HCT116 (cell line): Measurements from ENCODE around the gene BRMS1L. TPM values are rescaled to one million over a fixed set of nuclear protein-coding genes. Genes with fewer than 3 reads are reported as not detected.
A peak's percentile ranks its signal among the peaks of the same experiment; 100 is the strongest.

Experiments
- ATAC-seq: fragments of 200-7000 bp; cut with Tn5 transposase; 2 replicates; pipeline ENCODE4 v1.9.1; 2020; ENCODE audit warnings: mild to moderate bottlenecking, moderate library complexity
- BruUV-seq: library from RNA; stranded (reverse); fragments of 400-500 nt; replicated peaks from 2 replicates; lab custom pipeline; 2021; lab: Mats Ljungman, UMichigan
- CTCF ChIA-PET: fragments of 300-600 bp; sonication (Branson Sonifier 250); formaldehyde crosslinking; loops from one replicate; lab custom pipeline; 2021; ENCODE audit warnings: antibody characterized with exemption; lab: Charles Lee
- POLR2A ChIA-PET: fragments of 300-600, 350-600 bp; sonication (Branson Sonifier 250); formaldehyde crosslinking; loops from one replicate; lab custom pipeline; 2021; ENCODE audit warnings: antibody characterized with exemption; lab: Charles Lee
- RAD21 ChIA-PET, 2 experiments: fragments of 300-600 bp; sonication (Branson Sonifier 250); formaldehyde crosslinking; loops; one replicate each; lab custom pipeline; 2023; ENCODE audit warnings: low total read pairs in 2 of 2; ENCODE audit not compliant: uncharacterized antibody in 2 of 2, unreplicated experiment in 2 of 2, low non-redundant PET in 1 of 2; lab: Charles Lee
- DNase-seq: peaks from one replicate; pipeline ENCODE4 v3.0.0-alpha.2; 2010; ENCODE audit warnings: low read depth, low spot score
- H2AFZ ChIP-seq: fragments of 200-600 bp; shearing (Covaris generic), sonication (generic); 2 replicates; pipeline ENCODE4 v1.6.1; 2017; ENCODE audit warnings: low read depth, mixed run types, mixed read lengths, antibody characterized with exemption, low read length; ENCODE audit not compliant: poor library complexity, severe bottlenecking
- H3K27ac ChIP-seq: 2 replicates; pipeline ENCODE4 v1.5.1; 2012; ENCODE audit warnings: low read depth, low read length
- H3K27me3 ChIP-seq: fragments of 200-600 bp; sonication (generic); 2 replicates; pipeline ENCODE4 v1.6.1; 2016; ENCODE audit warnings: mixed run types, low read length, mixed read lengths; ENCODE audit not compliant: insufficient read depth
- H3K36me3 ChIP-seq, 2 experiments: fragments of 200-500 bp in 1 of 2; fragments of 200-600 bp in 1 of 2; sonication (Bioruptor generic) in 1 of 2; sonication (generic) in 1 of 2; 2 replicates each; pipeline versions ENCODE4 v1.5.1 to v1.6.1; 2014 to 2016; ENCODE audit warnings: low read length in 2 of 2, inconsistent platforms in 1 of 2, mixed read lengths in 1 of 2, mixed run types in 1 of 2; ENCODE audit not compliant: insufficient read depth in 2 of 2, control insufficient read depth in 1 of 2
- H3K4me1 ChIP-seq, 2 experiments: fragments of 200-600 bp in 1 of 2; sonication (generic) in 1 of 2; 2 replicates each; pipeline versions ENCODE4 v1.5.1 to v1.6.1; 2012 to 2017; ENCODE audit warnings: low read length in 2 of 2, inconsistent platforms in 1 of 2, mild to moderate bottlenecking in 1 of 2, mixed read lengths in 1 of 2, mixed run types in 1 of 2, moderate library complexity in 1 of 2; ENCODE audit not compliant: insufficient read depth in 2 of 2, control insufficient read depth in 1 of 2
- H3K4me2 ChIP-seq: fragments of 200-600 bp; sonication (generic); 2 replicates; pipeline ENCODE4 v1.6.1; 2017; ENCODE audit warnings: mixed run types, low read length, mixed read lengths
- H3K4me3 ChIP-seq, 2 experiments: fragments of 200-600 bp in 1 of 2; sonication (generic) in 1 of 2; replicated peaks in 1 of 2; 2 replicates each; pipeline ENCODE4 v1.5.1; 2011 to 2016; ENCODE audit warnings: low read length in 2 of 2, control low read depth in 1 of 2, low read depth in 1 of 2, mild to moderate bottlenecking in 1 of 2, mixed read lengths in 1 of 2, mixed run types in 1 of 2
- H3K79me2 ChIP-seq: fragments of 200-600 bp; sonication (generic); 2 replicates; pipeline ENCODE4 v1.6.1; 2017; ENCODE audit warnings: mild to moderate bottlenecking, mixed run types, low read length, moderate library complexity, mixed read lengths; ENCODE audit not compliant: insufficient read depth
- H3K9ac ChIP-seq: fragments of 200-600 bp; sonication (generic); 2 replicates; pipeline ENCODE4 v1.6.1; 2016; ENCODE audit warnings: low read length, mixed read lengths
- H3K9me2 ChIP-seq: fragments of 200-600 bp; sonication (generic), shearing (Covaris generic); 2 replicates; pipeline ENCODE4 v1.6.1; 2017; ENCODE audit warnings: mixed run types, mild to moderate bottlenecking, moderate library complexity; ENCODE audit not compliant: insufficient read depth
- H3K9me3 ChIP-seq, 2 experiments: fragments of 200-500 bp in 1 of 2; fragments of 200-600 bp in 1 of 2; sonication (Bioruptor generic) in 1 of 2; sonication (generic) in 1 of 2; 2 replicates each; pipeline ENCODE4 v1.6.1; 2014 to 2017; ENCODE audit warnings: low read length in 2 of 2, mixed read lengths in 2 of 2, inconsistent platforms in 1 of 2, low read depth in 1 of 2, mild to moderate bottlenecking in 1 of 2, mixed run types in 1 of 2, moderate library complexity in 1 of 2; ENCODE audit not compliant: control insufficient read depth in 1 of 2, insufficient read depth in 1 of 2
- H4K20me1 ChIP-seq: fragments of 200-600 bp; sonication (generic), shearing (Covaris generic); 2 replicates; pipeline ENCODE4 v1.6.1; 2017; ENCODE audit warnings: mixed run types, mild to moderate bottlenecking, moderate library complexity; ENCODE audit not compliant: insufficient read depth
- CBX3 ChIP-seq: IDR thresholded peaks from 2 replicates; pipeline ENCODE4 v1.6.1; 2012; ENCODE audit warnings: low read depth
- CTCF ChIP-seq, 3 experiments: fragments of 200-600 bp in 1 of 3; sonication (generic) in 1 of 3; IDR thresholded peaks in 2 of 3; conservative IDR thresholded peaks in 1 of 3; 2 replicates each; pipeline ENCODE4 v1.5.1; 2012 to 2017; ENCODE audit warnings: low read depth in 2 of 3, low read length in 2 of 3, antibody characterized with exemption in 1 of 3, borderline replicate concordance in 1 of 3, control low read depth in 1 of 3, mild to moderate bottlenecking in 1 of 3, mixed read lengths in 1 of 3, mixed run types in 1 of 3, moderate library complexity in 1 of 3; ENCODE audit not compliant: insufficient read depth in 1 of 3
- EGR1 ChIP-seq: IDR thresholded peaks from 2 replicates; pipeline ENCODE4 v1.6.1; 2012; ENCODE audit warnings: low read depth
- ELF1 ChIP-seq: IDR thresholded peaks from 2 replicates; pipeline ENCODE4 v1.6.1; 2012; ENCODE audit warnings: low read depth, borderline replicate concordance
- EZH2phosphoT487 ChIP-seq: fragments of 200-600 bp; IDR thresholded peaks from 2 replicates; pipeline ENCODE4 v1.6.1; 2018; ENCODE audit warnings: antibody characterized with exemption, borderline replicate concordance
- FOSL1 ChIP-seq: IDR thresholded peaks from 2 replicates; pipeline ENCODE4 v1.6.1; 2012; ENCODE audit warnings: low read depth
- POLR2AphosphoS5 ChIP-seq: IDR thresholded peaks from 2 replicates; pipeline ENCODE4 v1.6.1; 2011; ENCODE audit warnings: mild to moderate bottlenecking, low read depth, low read length, moderate library complexity
- RAD21 ChIP-seq: IDR thresholded peaks from 2 replicates; pipeline ENCODE4 v1.6.1; 2012; ENCODE audit warnings: low read depth, mild to moderate bottlenecking
- intact Hi-C: fragments of 100-400 bp; cut with micrococcal nuclease; formaldehyde crosslinking; loops from 2 replicates; pipeline ENCODE4 v1.10.0; 2022
- total RNA-seq: library from RNA; stranded (reverse); gene quantifications from one replicate; pipeline ENCODE4 v1.2.1, GENCODE V29; 2021; ENCODE audit not compliant: unreplicated experiment

The BRMS1L gene
- total RNA-seq, 1 experiment from 2014 or later = 6.2 TPM

- TF ChIP-seq CTCF (IDR thresholded peaks at IDR 0.05 in 2 of 3, conservative IDR thresholded peaks at IDR 0.05 in 1 of 3; ENCODE audit: borderline replicate concordance in 1 of 3, insufficient read depth in 1 of 3, low read depth in 2 of 3, low read length in 2 of 3) (no peak), EGR1 (no peak), ELF1 (no peak), POLR2AphosphoS5 (no peak)
These were observed 55.1 kb downstream of the BRMS1L start (continued) for GRCh38 chr14:35881280-35881679.

GRCh38 chr14:35883677-35884293 lies 57.6 kb downstream of the BRMS1L start:
- no peaks in the 10 kb centered on the region for H3K9me3 ChIP-seq
- BruUV-seq = no TSS peak
- DNase-seq (no peak), ATAC-seq (peak; percentile 70)
- H3K79me2 ChIP-seq = no peaks in the 10 kb centered on the region
- peaks cover 5 to 6% of the 10 kb centered on the region in 2 experiments for H3K4me1 ChIP-seq
- H2AFZ ChIP-seq = no peak overlapping the region
- H3K4me2 ChIP-seq = no peak overlapping the region
- ChIA-PET POLR2A (no interaction called here), RAD21 (no interaction called here), CTCF (interaction anchor here (0.7 to 5.5 kb wide), 9 partner anchors 14 to 1058 kb away, joined by 3 to 62 read pairs (median 5); no protein-coding TSS in a partner anchor)
- intact Hi-C loops = loop anchor here (2.0 to 10.0 kb wide), 4 partner anchors 431 to 1271 kb away; no protein-coding TSS in a partner anchor
- no peak overlapping the region for H3K9ac ChIP-seq
- H3K9me2 ChIP-seq = no peaks in the 10 kb centered on the region
- no peak overlapping the region for H3K27ac ChIP-seq
- no peaks in the 10 kb centered on the region for H4K20me1 ChIP-seq
- no peaks in the 10 kb centered on the region for H3K27me3 ChIP-seq
- H3K36me3 ChIP-seq = no peaks in the 10 kb centered on the region
- H3K4me3 ChIP-seq = no peak overlapping the region
- TF ChIP-seq RAD21 (peak; percentile 56), EZH2phosphoT487 (no peak), FOSL1 (no peak), CTCF (IDR thresholded peaks at IDR 0.05 in 2 of 3, conservative IDR thresholded peaks at IDR 0.05 in 1 of 3; ENCODE audit: borderline replicate concordance in 1 of 3, insufficient read depth in 1 of 3, low read depth in 2 of 3, low read length in 2 of 3) (peak; percentile 46 to 84 (median 76); a peak in 5 of 6 replicates), CBX3 (no peak)
